Stimulated activated CD4-positive, alpha-beta T cell treated with anti-CD3 and anti-CD28 coated beads, TNF-alpha, amount 100 ng/mL, for 24 hours (primary cell): ENCODE data around the gene MSI2.
"Not testable (repeated sequence)": the region's sequence is repeated elsewhere in the genome, so short reads cannot be mapped to it uniquely, and the experiment has no call there.

ENCODE experiments used
- DNase-seq, 3 experiments: peaks; one replicate each; pipeline ENCODE4 v3.0.0-alpha.2; 2020; ENCODE audit warnings: low read depth in 3 of 3

The MSI2 gene

DNA sequence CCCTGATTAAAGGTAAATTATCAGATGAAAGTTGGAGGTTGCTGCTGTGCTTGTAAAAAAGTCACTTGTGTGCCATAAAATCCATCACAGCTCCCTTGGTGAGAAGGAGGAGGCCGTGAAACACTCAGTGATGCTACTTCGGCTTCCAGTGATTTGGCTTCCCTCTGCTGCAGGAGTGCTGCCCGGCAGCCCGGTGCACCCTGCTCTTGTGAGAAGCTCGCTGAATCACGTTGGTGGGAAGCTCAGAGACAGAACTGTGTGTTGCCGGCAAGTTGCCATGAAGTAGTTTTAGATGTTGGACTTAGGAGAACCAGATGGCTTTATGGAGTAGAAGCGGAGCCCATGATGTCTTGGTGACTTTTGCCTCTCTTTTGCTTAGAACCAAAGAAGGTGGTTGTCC lies 33.3 kb downstream of the MSI2 start:
- no peak for DNase-seq

DNA sequence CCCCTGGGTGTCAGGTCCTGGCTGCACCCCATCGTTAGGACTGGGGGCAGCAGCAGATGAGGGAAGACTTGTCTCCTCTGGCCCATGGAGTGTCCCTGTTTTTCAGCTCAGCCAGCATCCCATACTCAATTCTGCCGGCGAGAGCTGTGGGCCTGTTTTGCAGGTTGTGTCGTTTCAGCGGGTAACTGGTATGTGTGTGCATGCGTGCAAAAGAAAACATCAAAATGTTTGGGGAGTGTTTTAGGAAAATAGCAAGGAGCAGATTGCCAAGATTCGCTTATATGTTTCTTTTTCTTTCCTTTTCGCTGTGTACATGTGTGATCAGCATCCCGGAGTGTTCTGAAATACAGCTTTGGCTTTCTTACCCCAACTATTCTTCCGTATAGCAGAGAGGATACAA lies 34.7 kb downstream of the MSI2 start:
- DNase-seq: no peak

DNA sequence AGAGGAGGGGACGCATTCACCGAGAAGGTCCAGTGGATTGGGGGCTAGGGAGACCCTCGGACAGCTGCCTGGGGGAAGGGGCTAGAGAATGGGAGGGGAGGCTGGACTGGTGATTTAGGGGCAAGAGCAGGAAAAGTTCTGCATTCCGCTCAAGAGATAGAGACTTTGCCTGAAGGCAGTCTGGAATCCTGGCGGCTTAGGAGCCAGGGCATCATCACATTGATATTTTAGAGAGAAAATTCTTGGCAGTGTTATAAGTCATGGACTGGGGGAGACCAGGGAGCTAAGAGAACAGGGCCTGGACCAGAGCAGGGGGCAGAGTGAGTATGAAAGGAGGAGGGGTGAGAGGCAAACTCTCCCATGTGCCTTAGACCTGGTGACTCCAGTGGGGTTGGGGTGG lies 35.8 kb downstream of the MSI2 start:
- DNase-seq: no peak

DNA sequence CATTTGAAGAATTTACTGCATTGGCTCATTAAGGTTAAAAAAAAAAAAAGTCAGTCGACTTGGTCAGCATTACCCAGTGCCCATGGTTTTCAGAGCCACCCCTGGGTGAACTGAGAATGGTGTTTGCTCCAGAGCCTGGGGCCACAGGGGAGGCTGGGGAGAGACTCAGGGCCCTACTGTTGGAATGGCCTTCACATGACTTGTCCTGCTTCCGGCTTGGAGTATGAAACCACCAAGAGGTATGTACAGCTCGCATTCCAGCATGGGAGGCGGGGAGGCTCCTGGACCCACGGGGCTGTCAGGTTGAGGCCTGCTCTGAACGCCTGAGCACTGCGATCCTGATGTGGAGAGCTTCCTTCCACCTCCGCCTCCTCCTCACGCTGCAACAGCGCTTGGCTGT lies 36.8 kb downstream of the MSI2 start:
- no peak for DNase-seq

DNA sequence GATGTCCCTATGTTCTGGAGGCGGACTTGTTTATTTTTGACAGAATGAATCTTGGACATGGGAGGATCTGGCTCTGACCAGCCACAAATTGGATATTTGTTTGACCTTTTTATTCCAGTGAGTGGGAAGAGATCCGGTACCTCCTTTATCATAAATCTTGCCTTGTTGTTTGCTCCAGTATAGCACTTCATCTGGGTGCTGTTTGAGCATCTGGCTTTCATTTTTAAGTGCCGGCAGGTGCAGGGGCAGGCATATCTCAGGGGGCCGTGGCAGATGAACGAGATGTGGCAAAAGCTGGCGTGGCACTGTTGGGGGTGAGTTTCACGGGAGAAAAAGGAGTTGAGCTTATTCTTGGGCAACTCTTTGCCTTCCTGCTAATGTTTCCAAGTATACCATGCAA lies 37.8 kb downstream of the MSI2 start:
- DNase-seq: no peak

DNA sequence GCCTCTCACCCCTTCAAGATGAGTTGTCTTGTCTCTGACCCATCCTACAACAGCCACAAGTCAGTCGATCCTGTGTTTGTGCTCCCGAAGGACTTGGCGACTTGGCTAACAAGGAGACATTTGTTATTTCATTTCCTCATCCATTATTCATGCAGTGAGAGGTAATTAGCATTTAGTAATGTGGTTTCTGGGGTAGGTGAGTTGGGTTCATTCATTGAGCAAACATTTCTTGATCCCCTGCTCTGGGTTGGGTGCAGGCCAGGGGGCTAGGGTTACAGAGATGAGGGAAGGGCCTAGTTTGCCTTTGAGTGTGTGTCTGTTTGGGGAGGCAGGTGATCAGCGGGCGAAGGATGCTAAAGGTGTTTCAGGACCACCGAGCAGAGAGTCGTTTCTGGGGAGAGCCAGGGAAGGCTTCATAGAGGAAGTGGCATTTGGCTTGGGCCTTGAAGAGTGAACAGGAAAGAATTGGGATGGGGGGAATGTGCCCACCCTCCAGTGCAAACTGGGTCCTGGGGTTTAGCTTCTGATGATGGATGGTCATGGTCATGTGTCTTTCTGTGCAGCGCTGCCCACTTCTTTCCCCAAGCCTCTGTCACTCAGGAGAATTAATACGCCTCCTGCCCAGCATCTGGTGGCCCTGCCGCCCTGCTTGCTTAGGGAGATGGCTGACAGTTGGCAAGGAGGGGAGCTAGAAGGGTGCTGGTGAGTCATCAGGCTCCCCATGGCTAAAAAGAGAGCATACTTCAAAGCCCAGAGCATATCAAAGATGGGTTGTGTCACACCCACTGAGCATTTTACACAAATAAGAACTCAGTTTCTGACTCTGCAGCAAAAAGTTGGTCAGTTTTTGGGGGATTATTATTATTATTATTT lies 38.5 kb downstream of the MSI2 start:
- peak in 2 of 3 experiments; percentile 6 to 21 for DNase-seq

DNA sequence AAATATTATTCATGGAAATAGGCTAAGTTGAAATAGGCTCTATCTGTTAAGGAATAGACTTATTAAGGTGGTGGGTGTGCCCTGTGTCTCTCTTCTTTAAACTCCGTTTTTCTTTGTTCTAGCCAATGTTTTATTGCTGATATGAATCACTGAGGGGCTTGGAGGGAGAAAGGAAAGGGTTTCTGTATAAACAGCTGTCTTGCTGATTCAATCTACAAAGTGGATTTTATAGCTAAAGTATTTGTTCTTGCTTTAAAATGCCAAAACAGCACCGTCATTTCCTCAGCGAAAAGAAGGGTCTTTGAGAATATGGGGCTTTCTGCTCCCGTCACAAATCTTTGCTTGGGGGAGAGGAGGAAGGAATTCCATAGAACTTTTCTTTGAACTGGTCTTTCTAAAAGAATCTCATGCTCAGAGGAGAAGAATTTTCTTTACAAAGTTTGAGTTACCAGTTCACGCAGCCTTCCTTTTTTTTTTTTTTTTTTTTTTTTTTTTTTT lies 39.3 kb downstream of the MSI2 start:
- DNase-seq: no peak

DNA sequence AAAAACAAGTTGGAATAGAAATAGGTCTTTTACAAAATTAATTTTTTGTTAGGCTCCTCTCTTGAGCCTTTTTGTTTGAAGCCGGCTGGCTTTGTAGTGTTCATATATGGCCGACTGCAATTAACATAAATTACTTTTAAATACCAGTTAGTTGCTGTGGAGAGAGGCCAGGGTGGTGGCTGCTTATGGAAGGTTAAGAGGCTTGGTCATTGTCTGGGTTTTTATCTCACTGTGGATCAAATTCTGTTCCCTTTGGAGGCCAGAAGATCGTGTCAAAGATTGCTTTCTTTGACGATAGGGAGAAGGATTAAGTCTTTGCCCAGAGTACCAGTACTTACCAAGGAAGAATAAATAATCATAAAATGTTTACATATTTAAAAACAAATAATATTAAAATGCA lies 39.9 kb downstream of the MSI2 start:
- DNase-seq: no peak

DNA sequence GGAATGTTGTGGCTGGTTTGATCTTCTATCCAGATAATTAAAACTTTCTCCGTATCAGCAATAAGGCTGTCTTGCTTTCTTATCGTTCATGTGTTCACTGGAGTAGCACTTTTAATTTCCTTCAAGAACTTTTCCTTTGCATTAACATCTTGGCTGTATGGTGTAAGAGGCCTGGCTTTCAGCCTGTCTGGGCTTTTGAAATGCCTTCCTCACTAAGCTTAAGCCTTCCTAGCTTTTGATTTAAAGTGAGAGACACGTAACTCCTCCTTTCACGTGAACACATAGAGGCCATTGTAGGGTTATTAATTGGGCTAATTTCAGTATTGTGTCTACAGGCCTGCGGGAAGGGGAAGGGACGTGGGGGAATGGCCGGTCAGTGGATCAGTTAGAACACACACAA lies 42.9 kb downstream of the MSI2 start:
- DNase-seq: no peak

DNA sequence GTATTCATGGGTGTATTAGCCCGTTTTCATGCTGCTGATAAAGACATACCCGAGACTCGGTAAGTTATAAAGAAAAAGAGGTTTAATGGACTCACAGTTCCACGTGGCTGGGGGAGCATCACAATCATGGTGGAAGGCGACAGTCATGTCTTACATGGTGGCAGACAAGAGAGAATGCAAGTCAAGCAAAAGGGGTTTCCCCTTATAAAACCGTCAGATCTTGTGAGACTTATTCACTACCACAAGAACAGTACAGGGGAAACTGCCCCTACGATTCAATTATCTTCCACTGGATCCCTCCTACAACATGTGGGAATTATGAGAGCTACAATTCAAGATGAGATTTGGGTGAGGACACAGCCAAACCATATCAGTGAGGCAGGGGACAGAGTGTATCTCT lies 44.3 kb downstream of the MSI2 start:
- not testable (repeated sequence) for DNase-seq

DNA sequence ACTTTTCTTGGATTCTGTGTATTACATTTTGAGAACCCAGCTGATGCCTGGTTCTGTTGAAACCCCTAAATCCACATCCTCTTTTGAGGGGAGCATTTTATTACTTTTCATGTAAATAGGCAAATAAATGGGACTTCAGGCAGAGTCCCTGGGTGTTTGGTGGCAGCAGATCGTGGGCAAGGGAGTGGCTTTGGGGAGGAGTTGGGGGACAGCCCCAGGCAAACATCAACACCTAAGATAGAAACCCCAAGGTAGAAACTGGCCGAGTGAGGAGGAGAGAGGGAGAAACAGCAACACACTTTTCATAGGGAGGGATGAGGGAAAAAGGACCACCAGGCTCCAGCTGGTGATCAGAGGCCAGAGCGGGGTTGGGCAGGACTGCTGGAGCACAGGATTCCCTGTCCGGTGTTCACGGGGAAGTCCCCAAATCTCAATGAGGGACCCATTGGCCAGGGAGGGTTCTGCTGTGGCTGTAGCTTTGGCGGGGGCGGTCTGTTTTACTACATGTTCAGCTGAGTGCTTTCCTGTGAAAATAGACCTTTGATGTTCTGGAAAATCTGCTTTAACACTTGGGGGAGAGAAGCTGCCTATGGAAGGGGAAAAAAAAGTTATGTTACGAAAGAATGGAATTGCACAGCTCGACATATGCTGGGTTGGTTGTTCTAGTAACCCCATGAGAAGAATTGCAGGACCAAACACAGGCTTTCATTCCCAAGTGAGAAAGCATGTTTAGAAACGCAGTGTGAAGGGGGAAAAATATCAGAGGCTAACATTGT lies 46.6 kb downstream of the MSI2 start:
- DNase-seq: no peak

DNA sequence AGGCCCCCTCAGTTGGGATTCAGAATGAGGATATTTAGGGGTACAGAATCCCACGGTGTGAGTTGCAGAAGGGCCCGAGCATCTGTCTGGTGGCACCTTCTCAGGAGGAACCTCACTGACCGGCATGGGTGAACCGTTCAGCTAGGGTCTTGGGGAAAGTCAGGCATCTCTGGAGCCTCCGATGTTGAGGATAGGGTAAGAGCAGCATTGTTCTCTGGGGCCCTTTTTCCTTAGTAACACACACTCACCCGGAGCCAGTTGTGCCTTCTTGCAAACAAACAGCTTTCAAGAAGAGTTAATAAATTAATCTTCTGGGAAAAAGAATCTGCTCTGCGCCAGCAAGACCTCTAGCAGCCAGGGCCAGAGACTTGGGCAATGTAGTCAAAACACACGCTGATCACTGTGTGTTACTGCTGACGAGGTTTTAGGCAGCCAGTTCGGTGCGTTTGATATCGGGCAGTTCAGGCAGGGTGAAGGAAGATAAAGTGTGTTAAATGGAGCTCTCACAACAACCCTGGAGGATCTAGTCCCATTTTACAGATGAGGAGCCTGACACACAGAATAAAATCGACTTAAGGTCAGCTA lies 48.9 kb downstream of the MSI2 start:
- DNase-seq: no peak

DNA sequence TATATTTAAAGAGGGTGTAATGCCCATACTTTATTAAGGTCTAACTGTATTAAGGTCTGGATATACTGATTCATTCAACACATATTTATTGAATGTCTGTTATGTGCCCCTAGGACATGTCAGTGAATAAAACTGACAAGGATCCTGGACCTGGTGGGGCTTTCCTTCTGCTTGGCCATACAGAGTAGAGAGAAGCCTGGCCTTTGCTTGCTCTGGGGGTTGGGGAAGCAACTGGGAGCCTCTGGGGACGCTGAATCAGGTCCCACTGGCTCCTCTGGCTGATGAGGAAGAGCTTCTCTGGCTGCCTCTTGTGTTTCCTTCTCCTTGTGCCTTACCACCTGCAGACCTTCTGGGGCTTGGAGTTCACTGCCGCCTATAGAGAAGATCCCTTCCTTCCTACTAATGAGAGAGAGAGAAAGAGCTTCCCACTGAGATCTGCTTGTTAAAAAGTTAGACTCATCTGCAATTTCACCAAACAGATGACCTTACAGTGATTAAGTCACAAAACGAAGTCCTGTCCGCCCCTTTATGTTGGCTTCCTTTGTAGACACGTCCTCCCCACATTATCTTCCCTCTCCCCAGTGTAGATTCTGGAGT lies 49.7 kb downstream of the MSI2 start:
- DNase-seq: no peak

DNA sequence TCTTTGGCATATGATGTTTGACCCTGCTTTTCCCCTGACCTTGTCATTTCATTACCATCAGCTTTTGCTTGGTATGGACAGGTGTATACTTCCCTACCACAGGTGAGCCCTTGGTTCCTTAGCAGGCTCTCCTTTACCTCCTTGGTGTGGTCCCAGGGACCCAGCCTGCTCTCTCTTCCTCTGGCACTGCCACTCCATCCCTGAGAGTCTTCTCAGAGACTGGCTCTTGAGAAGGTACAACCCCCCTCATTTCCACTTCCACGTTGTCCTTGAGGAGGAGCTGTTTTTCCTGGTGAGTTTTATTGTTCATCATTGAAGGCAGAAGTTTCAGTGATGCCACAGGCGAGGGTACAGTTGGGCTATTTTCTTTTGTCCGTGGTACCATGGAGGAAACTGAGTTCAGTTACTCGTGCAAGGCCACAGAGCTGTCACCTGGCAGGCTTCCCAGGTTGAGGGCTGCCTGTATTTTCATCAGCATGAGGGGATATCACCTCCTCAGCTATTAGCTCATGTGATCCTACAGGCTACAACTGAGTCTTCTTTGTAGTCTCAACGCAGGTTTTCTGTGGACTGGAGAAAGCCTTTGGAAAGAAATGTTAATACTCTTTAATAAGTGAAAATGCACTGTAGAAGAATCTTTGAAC lies 52.3 kb downstream of the MSI2 start:
- no peak for DNase-seq

DNA sequence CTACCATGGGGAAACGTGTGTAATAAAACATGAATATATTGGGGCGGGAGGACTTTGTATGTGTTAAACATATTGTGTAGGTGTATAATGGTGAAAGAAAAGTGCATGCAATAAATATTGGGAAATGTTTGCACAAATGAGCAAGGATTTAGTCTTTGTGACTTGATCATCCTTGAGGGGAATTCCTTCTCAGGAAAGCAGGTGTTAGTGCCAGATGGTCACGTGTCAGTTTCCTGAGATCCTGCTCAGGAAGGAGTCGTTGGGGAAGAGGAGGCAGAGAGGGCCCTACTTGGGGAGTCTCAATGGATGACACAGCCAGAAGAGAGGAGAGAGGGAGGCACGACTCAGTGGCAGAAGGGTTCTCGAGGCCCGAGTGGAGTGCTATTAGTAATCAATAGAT lies 53.2 kb downstream of the MSI2 start:
- no peak for DNase-seq

DNA sequence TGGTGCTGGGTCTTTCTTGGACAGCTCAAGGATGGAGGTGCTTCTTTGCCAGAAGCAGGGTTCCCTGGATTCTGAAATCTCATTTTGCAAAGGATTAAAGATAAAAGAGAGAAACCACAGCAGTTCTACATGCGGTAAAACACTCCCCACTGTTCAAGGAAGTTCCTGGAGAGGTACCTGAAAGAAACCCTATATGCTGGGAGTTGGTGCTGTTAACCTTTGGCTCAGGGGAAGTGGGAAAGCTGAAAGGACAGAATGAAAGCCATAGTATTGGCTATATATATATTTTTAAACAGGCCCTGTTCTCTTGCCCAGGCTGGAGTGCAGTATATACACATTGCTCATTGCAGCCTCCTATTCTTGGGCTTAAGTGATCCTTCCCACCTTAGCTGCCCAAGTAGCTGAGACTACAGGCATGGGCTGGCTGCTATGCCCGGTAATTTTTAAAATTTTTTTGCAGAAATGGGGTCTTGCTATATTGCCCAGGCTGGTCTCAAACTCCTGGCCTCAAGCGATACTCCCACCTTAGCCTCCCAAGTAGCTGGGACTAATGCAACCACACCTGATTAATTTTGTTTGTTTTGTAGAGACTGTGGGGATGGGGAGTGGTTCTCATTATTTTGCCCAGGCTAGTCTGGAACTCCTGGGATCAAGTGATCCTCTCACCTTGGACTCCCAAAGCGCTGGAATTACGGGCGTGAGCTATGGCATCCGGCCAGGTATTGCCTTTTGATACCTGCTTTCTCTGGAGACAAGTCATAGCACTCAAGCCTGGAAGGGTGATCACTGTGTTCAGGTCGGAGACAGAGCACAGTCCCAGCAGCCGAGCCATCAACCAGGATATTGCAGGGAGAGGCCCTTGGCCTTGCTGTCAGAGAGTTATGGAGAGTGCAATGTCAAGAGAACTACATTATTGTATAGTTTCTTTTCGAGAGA lies 55.2 kb downstream of the MSI2 start:
- no peak for DNase-seq

DNA sequence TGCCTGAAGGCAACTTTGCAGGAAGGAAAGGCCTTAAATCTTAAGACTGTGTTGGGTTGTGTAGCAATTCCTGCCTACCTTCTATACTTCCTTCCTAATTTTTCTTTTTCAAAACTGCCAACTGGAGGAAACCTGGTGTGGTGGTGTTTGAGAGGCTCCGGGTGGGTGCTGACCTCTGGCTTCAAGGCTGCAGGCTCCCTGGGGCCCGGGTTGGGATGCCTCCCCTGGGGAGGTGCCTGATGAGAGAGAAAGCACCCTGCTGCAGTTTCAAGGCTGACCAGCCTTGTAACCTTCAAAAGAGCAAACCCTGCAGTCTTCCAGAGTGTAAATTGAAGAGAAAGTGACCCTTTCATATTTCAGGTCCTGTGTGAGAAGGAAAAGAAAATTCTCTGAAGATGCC lies 55.9 kb downstream of the MSI2 start:
- DNase-seq: no peak

DNA sequence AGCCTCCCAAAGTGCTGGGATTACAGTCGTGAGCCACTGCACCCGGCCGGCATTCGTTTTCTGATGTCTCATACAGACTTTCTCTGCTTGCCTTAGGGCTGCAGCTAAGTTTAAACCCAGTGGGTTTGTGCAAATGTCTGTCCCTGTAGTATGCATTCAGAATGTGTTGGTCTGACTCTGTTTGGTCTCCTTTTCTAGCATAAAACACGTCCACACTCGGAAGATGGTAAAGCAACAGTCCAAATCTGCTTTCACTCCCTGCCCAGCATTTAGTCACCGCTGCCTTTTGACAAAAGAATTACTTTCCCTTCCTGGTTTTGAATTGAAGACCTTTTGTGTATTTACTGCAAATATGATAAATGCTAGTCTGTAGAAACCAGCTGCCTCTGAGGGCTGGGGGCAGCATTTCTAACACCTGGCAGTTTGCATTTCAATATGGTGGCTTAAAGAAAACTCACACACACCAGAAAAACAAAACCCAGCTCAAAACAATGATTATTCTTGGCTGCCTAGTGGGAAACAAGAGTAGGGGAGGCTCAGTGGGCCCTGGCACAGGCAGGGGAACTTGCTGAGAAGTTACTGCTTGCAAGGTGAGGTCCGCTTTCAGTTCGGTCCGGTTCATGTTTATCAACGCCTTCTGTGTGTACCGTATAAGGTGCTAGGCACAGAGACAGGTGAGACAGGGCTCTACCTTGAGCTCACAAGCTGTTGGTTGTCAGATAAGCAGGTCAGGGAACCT lies 56.9 kb downstream of the MSI2 start:
- DNase-seq: no peak

DNA sequence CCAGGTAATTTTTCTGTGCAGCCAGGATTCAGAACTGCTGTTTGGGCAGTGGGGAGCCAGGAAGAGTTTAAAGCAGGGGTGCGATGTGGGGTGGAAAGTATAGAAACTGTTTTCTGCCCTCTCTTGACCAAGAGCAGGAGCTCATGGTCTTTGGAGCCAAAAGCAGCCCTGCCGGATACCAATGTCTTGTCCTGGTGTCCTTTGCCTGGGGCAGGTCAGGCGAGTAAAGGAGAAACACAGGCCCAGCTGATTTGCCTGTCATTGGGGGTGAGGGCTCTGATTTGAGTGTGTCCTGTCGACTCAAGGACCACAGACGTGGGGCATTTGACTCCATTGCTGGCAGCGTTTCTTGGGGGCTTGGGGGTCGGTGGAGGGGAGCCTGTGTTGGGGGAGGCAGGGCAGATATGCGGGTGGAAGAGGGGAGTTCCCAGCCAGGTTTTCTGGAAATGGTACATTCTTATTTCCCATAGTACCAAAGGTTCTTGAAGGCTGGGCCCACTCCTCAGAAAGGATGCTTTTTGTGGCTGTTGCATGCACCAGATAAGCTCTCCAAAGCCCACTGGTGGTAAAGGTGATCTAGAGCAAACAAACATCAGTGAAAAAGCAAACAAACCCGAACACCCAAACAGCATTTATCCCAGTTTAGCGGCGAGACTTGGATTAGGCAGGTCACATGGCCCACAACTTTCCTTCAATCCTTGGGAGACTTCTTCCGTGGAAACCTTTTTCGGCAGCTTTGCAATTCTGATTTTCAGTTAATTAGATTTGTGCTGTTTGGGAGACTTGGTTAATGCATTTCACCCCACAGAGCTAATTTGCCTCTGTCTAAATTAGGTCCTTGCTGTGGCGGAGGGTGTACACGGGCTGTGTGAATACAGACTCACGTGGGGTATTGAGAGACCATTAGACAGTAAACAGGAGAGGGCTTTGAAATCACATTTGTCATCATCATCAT lies 59.0 kb downstream of the MSI2 start:
- no peak for DNase-seq
